ENCODE measurements around the gene DNAI4.

The DNAI4 gene

GRCh38 chr1:66929691-66929998 is 5.0 kb upstream of the DNAI4 start:
- no peak for DNase-seq (ENCODE audit: low spot score)
- TF ChIP-seq, protein P1, sequence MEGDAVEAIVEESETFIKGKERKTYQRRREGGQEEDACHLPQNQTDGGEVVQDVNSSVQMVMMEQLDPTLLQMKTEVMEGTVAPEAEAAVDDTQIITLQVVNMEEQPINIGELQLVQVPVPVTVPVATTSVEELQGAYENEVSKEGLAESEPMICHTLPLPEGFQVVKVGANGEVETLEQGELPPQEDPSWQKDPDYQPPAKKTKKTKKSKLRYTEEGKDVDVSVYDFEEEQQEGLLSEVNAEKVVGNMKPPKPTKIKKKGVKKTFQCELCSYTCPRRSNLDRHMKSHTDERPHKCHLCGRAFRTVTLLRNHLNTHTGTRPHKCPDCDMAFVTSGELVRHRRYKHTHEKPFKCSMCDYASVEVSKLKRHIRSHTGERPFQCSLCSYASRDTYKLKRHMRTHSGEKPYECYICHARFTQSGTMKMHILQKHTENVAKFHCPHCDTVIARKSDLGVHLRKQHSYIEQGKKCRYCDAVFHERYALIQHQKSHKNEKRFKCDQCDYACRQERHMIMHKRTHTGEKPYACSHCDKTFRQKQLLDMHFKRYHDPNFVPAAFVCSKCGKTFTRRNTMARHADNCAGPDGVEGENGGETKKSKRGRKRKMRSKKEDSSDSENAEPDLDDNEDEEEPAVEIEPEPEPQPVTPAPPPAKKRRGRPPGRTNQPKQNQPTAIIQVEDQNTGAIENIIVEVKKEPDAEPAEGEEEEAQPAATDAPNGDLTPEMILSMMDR (IDR thresholded peaks at IDR 0.05; ENCODE audit: extremely low read depth, insufficient read depth, missing control alignments) = no peak
- in situ Hi-C loops (cut with MboI; ENCODE audit: low pct_unique_long_range_greater_than_20kb, low sequenced_read_pairs, unreplicated experiment) = no loop called here

DNA sequence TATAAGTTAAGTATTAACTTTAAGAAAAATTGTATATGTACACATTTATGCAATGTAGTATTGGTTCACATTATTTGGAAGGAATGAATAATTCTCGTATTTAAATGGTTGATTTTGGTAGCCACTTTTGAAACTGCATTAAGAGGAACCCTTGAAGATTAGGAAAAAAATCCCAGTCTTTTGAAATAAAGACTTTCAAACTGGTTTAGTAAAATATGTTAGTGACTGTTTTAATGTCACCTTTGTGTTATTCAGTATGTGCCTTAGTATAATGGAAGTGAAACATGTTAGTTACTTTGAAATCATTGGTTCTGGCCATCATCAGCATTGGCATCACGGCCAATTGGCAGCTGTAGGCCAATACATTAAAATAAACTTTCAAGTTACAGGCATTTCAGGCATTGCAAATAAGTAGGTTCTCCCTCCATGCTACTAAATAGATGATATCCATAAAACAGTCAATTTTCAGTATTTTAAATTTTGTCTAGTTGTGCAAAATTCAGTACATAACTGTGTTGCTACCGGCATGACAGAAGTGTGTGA is 4.6 kb upstream of the DNAI4 start:
- TF ChIP-seq, protein P1 (IDR thresholded peaks at IDR 0.05; ENCODE audit: extremely low read depth, insufficient read depth, missing control alignments) = no peak
- DNase-seq (ENCODE audit: low spot score) = no peak
- in situ Hi-C loops (cut with MboI; ENCODE audit: low pct_unique_long_range_greater_than_20kb, low sequenced_read_pairs, unreplicated experiment) = no loop called here

GRCh38 chr1:66927528-66927927 is 2.9 kb upstream of the DNAI4 start:
- DNase-seq (ENCODE audit: low spot score) = no peak
- in situ Hi-C loops (cut with MboI; ENCODE audit: low pct_unique_long_range_greater_than_20kb, low sequenced_read_pairs, unreplicated experiment) = no loop called here
- TF ChIP-seq, protein P1 (IDR thresholded peaks at IDR 0.05; ENCODE audit: extremely low read depth, insufficient read depth, missing control alignments) = no peak

- DNase-seq (ENCODE audit: low spot score) = no peak
- in situ Hi-C loops (cut with MboI; ENCODE audit: low pct_unique_long_range_greater_than_20kb, low sequenced_read_pairs, unreplicated experiment) = no loop called here
- TF ChIP-seq, protein P1 (IDR thresholded peaks at IDR 0.05; ENCODE audit: extremely low read depth, insufficient read depth, missing control alignments) = no peak
Measured at GRCh38 chr1:66925944-66926343, 1.3 kb upstream of the DNAI4 start.

DNA sequence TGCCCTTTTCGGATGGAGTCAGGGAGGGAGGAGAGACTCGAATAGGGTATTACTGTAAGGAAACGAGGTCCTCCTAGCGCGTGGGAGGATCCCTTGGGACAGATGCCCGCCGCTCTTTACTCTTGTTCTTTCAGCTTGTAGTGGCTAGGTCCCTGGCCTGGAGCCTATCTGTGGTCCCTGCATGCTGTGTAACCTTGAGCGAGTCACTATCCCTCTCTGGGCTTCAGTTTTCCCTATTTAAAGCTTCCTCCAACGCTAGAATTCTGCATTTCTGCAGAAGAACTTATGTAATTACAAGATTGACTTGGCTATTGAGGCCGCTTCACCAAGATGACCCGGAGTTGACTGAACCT is 878 bp upstream of the DNAI4 start:
- in situ Hi-C loops (cut with MboI; ENCODE audit: low pct_unique_long_range_greater_than_20kb, low sequenced_read_pairs, unreplicated experiment) = no loop called here
- TF ChIP-seq, protein P1 (IDR thresholded peaks at IDR 0.05; ENCODE audit: extremely low read depth, insufficient read depth, missing control alignments) = no peak
- DNase-seq (ENCODE audit: low spot score) = no peak

DNA sequence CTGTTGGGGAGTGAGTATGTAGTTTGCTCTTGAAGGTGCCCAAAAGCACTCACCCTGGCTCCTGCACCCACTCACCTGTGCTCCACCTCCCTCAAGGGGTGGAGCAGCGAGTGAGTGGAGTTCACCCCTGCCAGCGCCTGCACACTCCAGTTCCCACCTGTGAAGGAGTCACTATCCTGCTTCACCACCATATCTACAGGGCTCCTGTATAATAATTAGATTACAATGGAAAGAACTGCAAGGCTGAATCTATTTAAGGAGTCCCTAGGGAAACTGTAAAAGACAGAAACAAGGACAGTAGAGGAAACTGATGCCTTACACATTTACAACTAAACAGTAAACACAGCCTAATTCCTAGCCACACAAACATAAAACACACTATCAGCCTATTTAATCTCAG is 4.1 kb downstream of the DNAI4 start:
- TF ChIP-seq, protein P1 (IDR thresholded peaks at IDR 0.05; ENCODE audit: extremely low read depth, insufficient read depth, missing control alignments) = no peak
- in situ Hi-C loops (cut with MboI; ENCODE audit: low pct_unique_long_range_greater_than_20kb, low sequenced_read_pairs, unreplicated experiment) = no loop called here
- no peak for DNase-seq (ENCODE audit: low spot score)

- TF ChIP-seq, protein P1 (IDR thresholded peaks at IDR 0.05; ENCODE audit: extremely low read depth, insufficient read depth, missing control alignments) = no peak
- in situ Hi-C loops (cut with MboI; ENCODE audit: low pct_unique_long_range_greater_than_20kb, low sequenced_read_pairs, unreplicated experiment) = no loop called here
- no peak for DNase-seq (ENCODE audit: low spot score)
Measured at GRCh38 chr1:66919828-66920227, 4.8 kb downstream of the DNAI4 start.

Measured in GM13977 (cell line).